22Rv1 (cell line): Measurements from ENCODE around the gene DAAM1.

Source experiments
- H3K27ac ChIP-seq: fragments of 450-650 bp; 2 replicates; pipeline ENCODE4 v1.5.1; 2017
- ZFX ChIP-seq: fragments of 450-650 bp; IDR thresholded peaks from 2 replicates; pipeline ENCODE4 v1.6.1; 2017; ENCODE audit warnings: antibody characterized with exemption, borderline replicate concordance
- TF ChIP-seq, protein P1 (sequence below): fragments of 450-650 bp; IDR thresholded peaks from 2 replicates; pipeline ENCODE4 v1.5.1; 2017; ENCODE audit warnings: mild to moderate bottlenecking

DAAM1 gene

DNA sequence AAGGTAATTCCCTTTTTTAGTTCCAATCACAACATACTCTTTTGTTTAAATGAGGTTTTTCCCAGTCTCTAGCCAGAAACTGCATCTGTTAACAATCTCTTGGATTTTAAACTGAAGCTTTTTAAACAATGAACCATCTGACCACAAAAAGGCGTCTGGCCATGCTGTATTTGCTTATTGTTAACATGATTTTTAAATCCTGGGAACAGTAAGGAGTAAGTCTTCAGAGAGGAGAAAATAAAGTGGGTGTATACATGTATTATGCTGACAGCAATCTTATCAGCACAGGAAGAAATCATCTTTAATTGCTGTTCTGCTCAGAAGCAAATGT is 106.2 kb downstream of the DAAM1 start:
- TF ChIP-seq ZFX, result no peak
- TF ChIP-seq, protein P1, sequence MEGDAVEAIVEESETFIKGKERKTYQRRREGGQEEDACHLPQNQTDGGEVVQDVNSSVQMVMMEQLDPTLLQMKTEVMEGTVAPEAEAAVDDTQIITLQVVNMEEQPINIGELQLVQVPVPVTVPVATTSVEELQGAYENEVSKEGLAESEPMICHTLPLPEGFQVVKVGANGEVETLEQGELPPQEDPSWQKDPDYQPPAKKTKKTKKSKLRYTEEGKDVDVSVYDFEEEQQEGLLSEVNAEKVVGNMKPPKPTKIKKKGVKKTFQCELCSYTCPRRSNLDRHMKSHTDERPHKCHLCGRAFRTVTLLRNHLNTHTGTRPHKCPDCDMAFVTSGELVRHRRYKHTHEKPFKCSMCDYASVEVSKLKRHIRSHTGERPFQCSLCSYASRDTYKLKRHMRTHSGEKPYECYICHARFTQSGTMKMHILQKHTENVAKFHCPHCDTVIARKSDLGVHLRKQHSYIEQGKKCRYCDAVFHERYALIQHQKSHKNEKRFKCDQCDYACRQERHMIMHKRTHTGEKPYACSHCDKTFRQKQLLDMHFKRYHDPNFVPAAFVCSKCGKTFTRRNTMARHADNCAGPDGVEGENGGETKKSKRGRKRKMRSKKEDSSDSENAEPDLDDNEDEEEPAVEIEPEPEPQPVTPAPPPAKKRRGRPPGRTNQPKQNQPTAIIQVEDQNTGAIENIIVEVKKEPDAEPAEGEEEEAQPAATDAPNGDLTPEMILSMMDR, result no peak
- no peak overlapping the region for H3K27ac ChIP-seq

DNA sequence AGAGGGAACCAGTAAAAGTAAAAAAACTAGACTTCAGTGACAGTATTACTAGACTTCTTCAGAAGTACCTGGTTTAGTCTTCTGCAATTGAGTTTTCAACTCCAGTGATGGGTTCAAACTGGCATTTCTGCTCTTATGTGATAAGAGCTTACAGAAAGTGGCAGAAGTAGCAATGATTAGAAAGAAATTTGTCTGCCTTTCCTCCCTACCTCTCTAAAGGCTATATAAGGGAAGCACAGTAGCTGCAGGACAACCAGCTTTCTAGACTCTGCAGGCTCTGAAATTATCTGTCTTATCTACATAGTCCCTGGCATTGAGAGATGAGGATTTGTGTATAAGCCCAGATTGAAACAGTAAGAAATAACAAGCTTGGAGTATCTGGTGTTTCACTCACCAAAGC is 107.5 kb downstream of the DAAM1 start:
- no peak for TF ChIP-seq ZFX
- TF ChIP-seq, protein P1, result no peak
- no peak overlapping the region for H3K27ac ChIP-seq

DNA sequence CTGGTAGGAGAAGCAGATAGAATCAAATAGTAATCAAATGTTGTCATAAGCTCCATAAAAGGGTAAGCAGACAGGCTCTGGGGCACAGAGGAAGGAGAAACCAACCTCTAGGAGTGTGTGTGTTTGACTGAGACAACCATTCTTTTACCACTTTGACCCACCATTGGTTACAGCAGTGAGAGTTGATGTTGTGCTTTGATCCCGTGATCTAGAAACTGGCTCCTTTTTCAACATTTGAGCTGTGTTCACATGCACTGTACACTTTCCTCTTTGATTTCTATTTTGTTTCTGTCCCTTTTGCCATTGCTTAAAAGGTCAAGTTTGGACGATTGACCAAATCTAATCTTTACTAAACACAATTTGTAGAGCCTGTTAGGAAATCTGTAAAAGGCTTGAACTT is 108.0 kb downstream of the DAAM1 start:
- no peak for TF ChIP-seq ZFX
- TF ChIP-seq, protein P1, result no peak
- H3K27ac ChIP-seq, result no peak overlapping the region

DNA sequence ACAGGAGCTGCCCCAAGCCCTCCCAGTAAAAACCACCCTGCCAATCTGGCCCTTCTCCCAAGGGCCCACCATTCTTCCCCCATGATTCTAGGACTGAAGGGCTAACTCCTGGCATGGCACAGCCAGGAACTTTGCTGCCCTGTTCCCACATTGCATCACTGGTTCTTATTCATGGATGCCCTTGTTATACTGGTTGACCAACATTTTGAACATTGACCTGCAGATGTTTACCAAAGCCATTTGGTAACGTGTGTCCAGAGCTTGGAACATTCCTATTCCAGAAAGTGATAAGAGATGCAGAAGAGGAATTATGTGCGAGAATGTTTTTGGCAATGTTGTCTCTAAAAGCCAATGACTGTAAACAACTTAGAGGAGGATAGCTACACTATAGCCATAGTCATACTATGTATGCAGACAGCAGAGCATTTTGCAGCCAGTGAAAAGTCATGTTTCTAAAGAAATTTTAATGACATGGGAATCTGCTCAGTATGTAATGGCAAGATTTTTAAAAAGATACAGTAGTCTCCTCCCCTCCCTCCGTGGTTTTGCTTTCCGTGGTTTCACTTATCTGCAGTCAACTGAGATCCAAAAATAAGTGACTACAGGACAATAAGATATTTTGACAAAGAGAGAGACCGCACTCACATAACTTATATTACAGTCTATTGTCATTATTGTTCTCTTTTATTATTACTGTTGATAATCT is 108.8 kb downstream of the DAAM1 start:
- H3K27ac ChIP-seq, result no peak overlapping the region
- TF ChIP-seq, protein P1, result no peak
- no peak for TF ChIP-seq ZFX

DNA sequence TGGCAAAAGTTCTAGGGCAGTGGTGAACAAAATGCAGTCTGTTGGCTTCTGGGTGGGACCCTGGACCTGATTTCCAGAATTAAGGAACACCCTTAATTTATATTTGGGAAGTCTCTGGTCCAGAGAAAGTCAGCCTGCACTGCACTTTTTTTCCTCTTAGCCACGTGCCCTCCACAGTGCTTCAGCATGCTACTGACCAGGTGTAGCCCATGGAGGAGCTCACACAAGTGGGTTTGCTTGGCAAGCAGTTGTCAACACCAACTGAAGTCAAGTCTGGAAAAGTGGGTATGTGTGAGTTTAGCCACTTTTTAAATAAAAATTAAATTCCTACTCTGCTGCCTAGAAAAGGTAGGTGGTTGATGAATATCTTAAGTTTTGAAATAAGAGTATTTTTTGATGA is 111.3 kb downstream of the DAAM1 start:
- H3K27ac ChIP-seq, result no peak overlapping the region
- TF ChIP-seq, protein P1, result no peak
- TF ChIP-seq ZFX, result no peak

DNA sequence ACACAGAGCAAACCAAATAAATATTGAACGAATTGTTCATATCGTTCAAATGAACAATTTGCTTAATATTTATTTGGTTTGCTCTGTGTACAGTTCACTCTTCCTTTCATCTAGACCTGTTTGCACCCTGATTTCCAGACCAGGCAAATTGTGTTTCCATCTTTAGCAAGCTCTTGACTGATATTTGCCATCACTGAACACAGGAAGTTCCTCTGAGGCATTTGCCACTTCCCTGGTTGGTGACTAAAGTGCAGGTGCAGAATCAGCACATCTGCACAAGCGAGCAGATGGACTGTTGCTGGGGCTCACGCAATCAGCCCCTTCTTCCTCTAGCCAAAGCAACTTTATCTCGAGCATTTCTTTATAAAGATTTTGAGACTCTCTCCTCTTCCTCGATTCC is 112.9 kb downstream of the DAAM1 start:
- no peak overlapping the region for H3K27ac ChIP-seq
- TF ChIP-seq ZFX, result no peak
- TF ChIP-seq, protein P1, result no peak

DNA sequence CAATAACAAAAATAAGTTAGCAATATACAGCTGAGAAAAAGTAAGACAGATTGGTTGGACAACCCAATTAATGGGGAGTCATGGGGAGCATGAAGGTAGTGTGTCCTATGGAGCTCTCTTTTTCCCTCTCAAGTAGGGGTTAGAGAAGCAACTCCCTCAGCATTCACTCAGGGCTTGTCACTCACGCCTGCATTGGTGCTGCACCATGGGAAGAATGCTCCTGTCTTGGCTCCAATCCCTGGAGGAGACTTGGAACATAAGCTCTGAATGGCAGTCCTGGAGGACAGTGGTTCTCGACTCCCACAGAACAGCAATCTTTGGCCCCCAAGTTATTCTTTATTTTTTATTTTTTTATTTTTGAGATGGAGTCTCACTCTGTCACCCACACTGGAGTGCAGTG is 113.8 kb downstream of the DAAM1 start:
- H3K27ac ChIP-seq, result no peak overlapping the region
- TF ChIP-seq, protein P1, result no peak
- no peak for TF ChIP-seq ZFX
